ENCODE data around the gene ST6GALNAC6.

GRCh38 chr9:127886401-127886972, 12.9 kb downstream of the ST6GALNAC6 start:
- TF ChIP-seq, protein P1, sequence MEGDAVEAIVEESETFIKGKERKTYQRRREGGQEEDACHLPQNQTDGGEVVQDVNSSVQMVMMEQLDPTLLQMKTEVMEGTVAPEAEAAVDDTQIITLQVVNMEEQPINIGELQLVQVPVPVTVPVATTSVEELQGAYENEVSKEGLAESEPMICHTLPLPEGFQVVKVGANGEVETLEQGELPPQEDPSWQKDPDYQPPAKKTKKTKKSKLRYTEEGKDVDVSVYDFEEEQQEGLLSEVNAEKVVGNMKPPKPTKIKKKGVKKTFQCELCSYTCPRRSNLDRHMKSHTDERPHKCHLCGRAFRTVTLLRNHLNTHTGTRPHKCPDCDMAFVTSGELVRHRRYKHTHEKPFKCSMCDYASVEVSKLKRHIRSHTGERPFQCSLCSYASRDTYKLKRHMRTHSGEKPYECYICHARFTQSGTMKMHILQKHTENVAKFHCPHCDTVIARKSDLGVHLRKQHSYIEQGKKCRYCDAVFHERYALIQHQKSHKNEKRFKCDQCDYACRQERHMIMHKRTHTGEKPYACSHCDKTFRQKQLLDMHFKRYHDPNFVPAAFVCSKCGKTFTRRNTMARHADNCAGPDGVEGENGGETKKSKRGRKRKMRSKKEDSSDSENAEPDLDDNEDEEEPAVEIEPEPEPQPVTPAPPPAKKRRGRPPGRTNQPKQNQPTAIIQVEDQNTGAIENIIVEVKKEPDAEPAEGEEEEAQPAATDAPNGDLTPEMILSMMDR (IDR thresholded peaks at IDR 0.05) = no peak
- TF ChIP-seq ZFX (IDR thresholded peaks at IDR 0.05; ENCODE audit: borderline replicate concordance) = no peak

All from 22Rv1 (cell line).